Astrocyte (in vitro differentiated cells and primary cell): Measurements from ENCODE around the gene PDE6D. TPM values are rescaled to one million over a fixed set of nuclear protein-coding genes. Genes with fewer than 3 reads are reported as not detected.

Source experiments
- DNase-seq: peaks from one replicate; pipeline ENCODE4 v3.0.0-alpha.2; 2010; ENCODE audit warnings: low read depth
- FAIRE-seq: peaks from 2 replicates; lab custom pipeline; 2011; peaks lifted over from hg19 to GRCh38; lab: Jason Lieb, UNC
- H2AFZ ChIP-seq: 2 replicates; pipeline ENCODE4 v1.6.0; 2012; ENCODE audit warnings: low read depth, low read length, inconsistent platforms
- H3K27ac ChIP-seq: 2 replicates; pipeline ENCODE4 v1.5.1; 2011; ENCODE audit warnings: low read depth, low read length, inconsistent platforms
- H3K27me3 ChIP-seq: 2 replicates; pipeline ENCODE4 v1.6.0; 2011; ENCODE audit warnings: low read length, inconsistent platforms; ENCODE audit not compliant: insufficient read depth
- H3K36me3 ChIP-seq: 2 replicates; pipeline ENCODE4 v1.5.1; 2011; ENCODE audit warnings: low read length, inconsistent platforms; ENCODE audit not compliant: insufficient read depth
- H3K4me1 ChIP-seq: 2 replicates; pipeline ENCODE4 v1.5.1; 2011; ENCODE audit warnings: low read length, inconsistent platforms; ENCODE audit not compliant: insufficient read depth
- H3K4me2 ChIP-seq: 2 replicates; pipeline ENCODE4 v1.6.0; 2012; ENCODE audit warnings: low read length, inconsistent platforms
- H3K4me3 ChIP-seq: 2 replicates; pipeline ENCODE4 v1.5.1; 2011; ENCODE audit warnings: low read depth, mild to moderate bottlenecking, low read length, inconsistent platforms; ENCODE audit not compliant: insufficient read depth
- H3K79me2 ChIP-seq: 2 replicates; pipeline ENCODE4 v1.6.0; 2012; ENCODE audit warnings: mild to moderate bottlenecking, low read length, inconsistent platforms; ENCODE audit not compliant: insufficient read depth
- H3K9ac ChIP-seq: 2 replicates; pipeline ENCODE4 v1.6.0; 2012; ENCODE audit warnings: mild to moderate bottlenecking, low read length, inconsistent platforms
- H3K9me3 ChIP-seq: 2 replicates; pipeline ENCODE4 v1.5.1; 2012; ENCODE audit warnings: low read depth, mild to moderate bottlenecking, low read length, inconsistent platforms; ENCODE audit not compliant: insufficient read depth
- H4K20me1 ChIP-seq: 2 replicates; pipeline ENCODE4 v1.6.0; 2012; ENCODE audit warnings: low read length, inconsistent platforms; ENCODE audit not compliant: insufficient read depth
- H3K27ac Mint-ChIP-seq: one replicate; pipeline ENCODE4 v1.8.0; 2021; ENCODE audit warnings: mild to moderate bottlenecking, mixed read lengths; ENCODE audit not compliant: unreplicated experiment
- H3K27me3 Mint-ChIP-seq: one replicate; pipeline ENCODE4 v1.8.0; 2021; ENCODE audit warnings: low read depth, mixed read lengths; ENCODE audit not compliant: unreplicated experiment
- H3K36me3 Mint-ChIP-seq: one replicate; pipeline ENCODE4 v1.8.0; 2021; ENCODE audit warnings: low read depth, mixed read lengths; ENCODE audit not compliant: unreplicated experiment
- H3K4me1 Mint-ChIP-seq: one replicate; pipeline ENCODE4 v1.8.0; 2021; ENCODE audit warnings: low read depth, mixed read lengths; ENCODE audit not compliant: unreplicated experiment
- H3K4me3 Mint-ChIP-seq: one replicate; pipeline ENCODE4 v1.8.0; 2021; ENCODE audit warnings: mild to moderate bottlenecking, moderate library complexity, mixed read lengths; ENCODE audit not compliant: unreplicated experiment
- H3K9me3 Mint-ChIP-seq: one replicate; pipeline ENCODE4 v1.8.0; 2021; ENCODE audit warnings: mild to moderate bottlenecking, mixed read lengths; ENCODE audit not compliant: unreplicated experiment
- CTCF ChIP-seq: IDR thresholded peaks from 2 replicates; pipeline ENCODE4 v1.5.1; 2011; ENCODE audit warnings: low read depth, mild to moderate bottlenecking, inconsistent platforms, low read length, moderate library complexity; ENCODE audit not compliant: insufficient read depth
- EZH2 ChIP-seq: IDR thresholded peaks from 2 replicates; pipeline ENCODE4 v1.6.1; 2012; ENCODE audit warnings: mild to moderate bottlenecking, low read length, inconsistent platforms; ENCODE audit not compliant: insufficient read depth
- total RNA-seq: library from RNA; stranded (reverse); gene quantifications from 2 replicates; pipeline ENCODE4 v1.2.1, GENCODE V29; 2021

The PDE6D gene
- total RNA-seq, 1 donor from 2014 or later, result 19.0 TPM

DNA sequence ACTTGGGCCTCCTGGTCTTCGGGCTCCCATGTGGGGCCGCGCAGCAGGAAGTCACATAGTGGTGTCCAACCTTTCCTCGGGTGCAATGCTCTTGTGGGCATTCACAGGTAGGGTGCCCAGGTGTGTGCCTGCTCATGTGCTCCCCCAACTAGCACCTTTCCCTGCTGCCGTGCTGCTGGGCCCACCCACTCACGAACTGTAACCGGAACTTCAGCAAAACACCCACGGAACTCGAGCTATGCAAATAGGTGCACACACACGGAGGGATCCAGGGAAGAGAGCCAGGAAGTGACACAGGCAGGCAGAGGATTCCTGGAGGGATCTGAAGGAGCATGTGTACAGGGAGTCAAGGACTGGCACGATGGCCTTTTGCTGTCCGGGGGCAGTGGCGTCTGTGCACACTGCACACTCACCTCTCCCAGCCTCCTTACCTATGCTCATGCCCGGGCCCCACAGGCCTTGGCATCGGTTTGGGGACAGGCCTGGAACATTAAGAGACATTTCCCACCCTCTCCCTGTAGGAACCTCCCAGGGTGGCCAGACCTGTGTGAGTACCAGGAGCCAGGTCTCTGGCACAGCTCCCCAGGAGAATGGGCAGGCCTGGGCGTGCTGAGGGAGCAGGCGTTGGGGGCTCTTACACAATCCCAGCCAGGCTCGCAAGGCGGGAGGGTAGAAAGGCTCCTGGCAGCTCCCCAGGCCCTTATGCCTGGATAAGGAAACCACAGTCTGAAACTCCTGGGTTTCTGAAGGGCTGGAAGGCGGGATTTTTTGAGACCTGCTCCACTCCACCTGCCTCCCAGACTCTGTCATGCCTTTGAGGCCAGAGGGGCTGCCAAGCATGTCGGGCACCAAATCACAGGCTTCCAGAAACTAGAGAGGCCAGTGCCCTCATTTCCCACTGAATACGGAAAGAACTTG lies 79.4 kb downstream of the PDE6D start:
- H3K9me3 ChIP-seq, result no peaks in the 10 kb centered on the region
- peak; percentile 68 for DNase-seq
- no peak for FAIRE-seq

DNA sequence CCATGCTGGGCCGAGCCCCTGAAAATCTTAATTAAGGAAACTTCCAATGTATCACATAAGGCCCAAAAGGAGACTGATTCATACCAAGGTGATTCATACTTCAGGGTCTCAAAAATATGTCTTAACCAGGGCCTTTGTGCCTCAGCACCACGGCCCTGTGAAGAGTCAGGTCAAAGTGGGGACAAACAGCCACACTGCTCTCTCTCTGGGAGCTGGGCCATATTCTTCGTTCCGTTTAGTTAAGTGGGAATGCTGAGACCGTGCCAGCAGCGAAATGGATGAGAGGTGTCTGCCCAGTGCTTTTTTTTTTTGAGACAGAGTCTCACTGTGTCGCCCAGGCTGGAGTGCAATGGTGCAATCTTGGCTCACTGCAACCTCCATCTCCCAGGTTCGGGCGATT lies 82.1 kb downstream of the PDE6D start:
- Histone ChIP-seq H2AFZ (no peak overlapping the region), H3K9me3 (no peaks in the 10 kb centered on the region), H3K79me2 (no peaks in the 10 kb centered on the region), H3K4me1 (peaks cover 3% of the 10 kb centered on the region), H3K9ac (no peak overlapping the region), H3K4me3 (no peak overlapping the region), H3K27me3 (no peaks in the 10 kb centered on the region), H3K27ac (no peak overlapping the region), H3K4me2 (no peak overlapping the region), H3K36me3 (no peaks in the 10 kb centered on the region), H4K20me1 (no peaks in the 10 kb centered on the region)
- no peaks in the 10 kb centered on the region for H3K9me3 Mint-ChIP-seq
- H3K27me3 Mint-ChIP-seq, result peaks cover 9% of the 10 kb centered on the region
- no peak for FAIRE-seq
- H3K27ac Mint-ChIP-seq, result no peak overlapping the region
- TF ChIP-seq CTCF (no peak), EZH2 (no peak)
- H3K4me1 Mint-ChIP-seq, result peaks cover 3% of the 10 kb centered on the region
- H3K36me3 Mint-ChIP-seq, result no peaks in the 10 kb centered on the region
- H3K4me3 Mint-ChIP-seq, result no peak overlapping the region
- DNase-seq, result peak; percentile 71

More for the DNA sequence above, 79.4 kb downstream of the PDE6D start:
- Histone ChIP-seq H3K4me1 (peaks cover 8% of the 10 kb centered on the region), H2AFZ (peak overlapping the region; percentile 52), H3K79me2 (peaks cover 7% of the 10 kb centered on the region), H3K4me3 (no peak overlapping the region), H3K27me3 (no peaks in the 10 kb centered on the region), H3K9ac (no peak overlapping the region), H3K4me2 (peak overlapping the region; percentile 39), H3K27ac (no peak overlapping the region), H3K36me3 (no peaks in the 10 kb centered on the region), H4K20me1 (no peaks in the 10 kb centered on the region)
- Mint-ChIP-seq H3K36me3 (no peaks in the 10 kb centered on the region), H3K27me3 (peaks cover 7% of the 10 kb centered on the region), H3K4me1 (peaks cover 3% of the 10 kb centered on the region), H3K27ac (peak overlapping the region; percentile 44), H3K4me3 (no peak overlapping the region), H3K9me3 (no peaks in the 10 kb centered on the region)
- no peak for TF ChIP-seq EZH2
- no peak for TF ChIP-seq CTCF

- Histone ChIP-seq H3K27ac (no peak overlapping the region), H3K27me3 (no peaks in the 10 kb centered on the region), H4K20me1 (no peaks in the 10 kb centered on the region), H3K9ac (no peak overlapping the region), H3K36me3 (no peaks in the 10 kb centered on the region), H3K9me3 (no peaks in the 10 kb centered on the region), H3K4me1 (no peaks in the 10 kb centered on the region), H3K4me2 (no peak overlapping the region), H2AFZ (no peak overlapping the region), H3K79me2 (no peaks in the 10 kb centered on the region), H3K4me3 (no peak overlapping the region)
- Mint-ChIP-seq H3K36me3 (no peaks in the 10 kb centered on the region), H3K27ac (no peak overlapping the region), H3K9me3 (no peaks in the 10 kb centered on the region), H3K27me3 (peaks cover 11% of the 10 kb centered on the region), H3K4me1 (no peaks in the 10 kb centered on the region), H3K4me3 (no peak overlapping the region)
- FAIRE-seq (peak; percentile 76), DNase-seq (no peak)
- no peak for TF ChIP-seq CTCF
- no peak for TF ChIP-seq EZH2
Measured at GRCh38 chr2:231696004-231696367, 85.1 kb downstream of the PDE6D start.
